Suprapubic skin (tissue), 4 donors: ENCODE measurements around the gene DNAJC7. TPM values are rescaled to one million over a fixed set of nuclear protein-coding genes. Genes with fewer than 3 reads are reported as not detected.

ENCODE experiments used
- DNase-seq, 2 donors: peaks; one replicate each; pipeline ENCODE4 v3.0.0-alpha.2; 2019; ENCODE audit warnings: low spot score in 2 of 2
- H3K27ac ChIP-seq: fragments of 200-600 bp; sonication (generic); one replicate; pipeline ENCODE4 v1.5.1; 2019
- H3K27me3 ChIP-seq: fragments of 200-600 bp; sonication (generic); one replicate; pipeline ENCODE4 v1.5.1; 2019
- H3K36me3 ChIP-seq: fragments of 200-600 bp; sonication (generic); one replicate; pipeline ENCODE4 v1.5.1; 2019
- H3K4me1 ChIP-seq: fragments of 200-600 bp; sonication (generic); one replicate; pipeline ENCODE4 v1.5.1; 2019
- H3K4me3 ChIP-seq: fragments of 200-600 bp; sonication (generic); one replicate; pipeline ENCODE4 v1.5.1; 2019; ENCODE audit warnings: mild to moderate bottlenecking
- H3K9me3 ChIP-seq: fragments of 200-600 bp; sonication (generic); one replicate; pipeline ENCODE4 v1.5.1; 2019
- EP300 ChIP-seq: sonication (generic); formaldehyde crosslinking; IDR thresholded peaks from one replicate; pipeline ENCODE4 v1.6.1; 2017; ENCODE audit warnings: antibody characterized with exemption
- POLR2A ChIP-seq, 2 donors: fragments of 450-650 bp; IDR thresholded peaks; one replicate each; pipeline ENCODE4 v1.6.1; 2017; ENCODE audit warnings: antibody characterized with exemption in 2 of 2, mild to moderate bottlenecking in 2 of 2, moderate library complexity in 2 of 2
- POLR2AphosphoS5 ChIP-seq, 3 donors: sonication (generic); formaldehyde crosslinking; IDR thresholded peaks; one replicate each; pipeline ENCODE4 v1.6.1; 2017; ENCODE audit warnings: antibody characterized with exemption in 3 of 3
- WGBS: methylation state at CpG from one replicate; pipeline ENCODE4 v1.1.5; 2018; 5-methylcytosine and 5-hydroxymethylcytosine counted together
- total RNA-seq, 4 donors: library from RNA; depleted of rRNA; stranded (reverse); fragments of >200 nt; gene quantifications; one replicate each; pipeline ENCODE4 v1.1.0, GENCODE V29; 2016
- TF ChIP-seq, protein P1 (sequence below), 2 donors: fragments of 200-600 bp in 1 of 2; fragments of 450-650 bp in 1 of 2; sonication (generic) in 1 of 2; IDR thresholded peaks; one replicate each; pipeline ENCODE4 v1.5.1; 2016 to 2019; ENCODE audit warnings: antibody characterized with exemption in 2 of 2, mild to moderate bottlenecking in 1 of 2, moderate library complexity in 1 of 2

Gene DNAJC7
- total RNA-seq, 4 donors from 2014 or later: 57.5 to 82.6 (median 60.2) TPM

- Histone ChIP-seq H3K4me1 (no peaks in the 10 kb centered on the region), H3K27ac (no peak overlapping the region), H3K9me3 (no peaks in the 10 kb centered on the region), H3K36me3 (no peaks in the 10 kb centered on the region), H3K27me3 (no peaks in the 10 kb centered on the region), H3K4me3 (no peak overlapping the region)
- DNase-seq: no peak
- TF ChIP-seq, protein P1, sequence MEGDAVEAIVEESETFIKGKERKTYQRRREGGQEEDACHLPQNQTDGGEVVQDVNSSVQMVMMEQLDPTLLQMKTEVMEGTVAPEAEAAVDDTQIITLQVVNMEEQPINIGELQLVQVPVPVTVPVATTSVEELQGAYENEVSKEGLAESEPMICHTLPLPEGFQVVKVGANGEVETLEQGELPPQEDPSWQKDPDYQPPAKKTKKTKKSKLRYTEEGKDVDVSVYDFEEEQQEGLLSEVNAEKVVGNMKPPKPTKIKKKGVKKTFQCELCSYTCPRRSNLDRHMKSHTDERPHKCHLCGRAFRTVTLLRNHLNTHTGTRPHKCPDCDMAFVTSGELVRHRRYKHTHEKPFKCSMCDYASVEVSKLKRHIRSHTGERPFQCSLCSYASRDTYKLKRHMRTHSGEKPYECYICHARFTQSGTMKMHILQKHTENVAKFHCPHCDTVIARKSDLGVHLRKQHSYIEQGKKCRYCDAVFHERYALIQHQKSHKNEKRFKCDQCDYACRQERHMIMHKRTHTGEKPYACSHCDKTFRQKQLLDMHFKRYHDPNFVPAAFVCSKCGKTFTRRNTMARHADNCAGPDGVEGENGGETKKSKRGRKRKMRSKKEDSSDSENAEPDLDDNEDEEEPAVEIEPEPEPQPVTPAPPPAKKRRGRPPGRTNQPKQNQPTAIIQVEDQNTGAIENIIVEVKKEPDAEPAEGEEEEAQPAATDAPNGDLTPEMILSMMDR (IDR thresholded peaks at IDR 0.05): no peak
- TF ChIP-seq EP300 (no peak), POLR2A (IDR thresholded peaks at IDR 0.05) (no peak), POLR2AphosphoS5 (IDR thresholded peaks at IDR 0.05) (no peak)
- WGBS: 88% methylated on average over 4 of the region's 4 CpGs
Observed at GRCh38 chr17:42060231-42060630, 43.0 kb upstream of the DNAJC7 start.

DNA sequence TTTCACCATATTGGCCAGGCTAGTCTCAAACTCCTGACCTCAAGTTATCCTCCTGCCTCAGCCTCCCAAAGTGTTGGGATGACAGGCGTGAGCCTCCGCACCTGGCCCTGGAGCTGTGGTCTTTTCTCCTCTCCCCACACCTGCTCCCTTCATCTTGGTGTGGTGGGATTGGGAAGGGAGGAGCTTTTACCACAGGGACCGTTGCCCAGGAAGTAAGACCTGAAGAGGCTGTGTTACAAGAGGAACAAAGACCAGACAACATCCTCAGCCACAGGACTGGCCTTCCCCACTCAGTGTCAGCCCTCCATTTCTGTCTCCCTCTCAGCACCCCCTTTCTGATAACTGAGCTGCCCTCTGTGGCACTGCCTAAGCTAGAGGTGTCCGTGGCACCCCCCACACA is 42.6 kb upstream of the DNAJC7 start:
- Histone ChIP-seq H3K4me3 (no peak overlapping the region), H3K4me1 (no peaks in the 10 kb centered on the region), H3K36me3 (no peaks in the 10 kb centered on the region), H3K9me3 (no peaks in the 10 kb centered on the region), H3K27ac (no peak overlapping the region), H3K27me3 (peaks cover 3% of the 10 kb centered on the region)
- WGBS: 67% methylated on average over 4 of the region's 4 CpGs
- TF ChIP-seq POLR2A (IDR thresholded peaks at IDR 0.05) (no peak), EP300 (no peak), POLR2AphosphoS5 (IDR thresholded peaks at IDR 0.05) (no peak)
- TF ChIP-seq, protein P1 (IDR thresholded peaks at IDR 0.05): no peak
- DNase-seq: no peak

DNA sequence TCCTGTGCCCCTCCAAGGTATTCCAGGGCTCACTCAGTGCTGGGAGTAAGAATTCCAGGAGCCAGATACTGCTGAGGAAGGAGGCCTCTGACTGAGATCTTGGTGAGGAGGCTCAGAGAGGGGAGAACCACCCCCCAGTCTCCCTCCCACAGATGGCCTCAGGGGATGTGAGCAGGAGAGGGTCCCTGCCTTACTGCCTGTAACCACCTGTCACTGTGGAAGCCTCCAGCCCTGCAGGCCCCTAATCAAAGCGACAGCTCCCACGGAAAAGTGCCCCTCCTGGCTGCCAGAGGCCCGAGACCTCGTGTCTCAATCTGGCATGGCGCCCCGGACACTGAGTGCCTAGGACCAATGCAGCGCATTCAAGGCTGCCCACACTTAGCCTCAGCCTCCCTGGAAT is 40.8 kb upstream of the DNAJC7 start:
- Histone ChIP-seq H3K9me3 (no peaks in the 10 kb centered on the region), H3K36me3 (no peaks in the 10 kb centered on the region), H3K27ac (no peak overlapping the region), H3K4me3 (no peak overlapping the region), H3K27me3 (peaks cover 19% of the 10 kb centered on the region), H3K4me1 (no peaks in the 10 kb centered on the region)
- WGBS: no CpG with 5 or more reads among the region's 7 CpGs
- DNase-seq: no peak
- no peak for TF ChIP-seq POLR2AphosphoS5 (IDR thresholded peaks at IDR 0.05)
- TF ChIP-seq, protein P1 (IDR thresholded peaks at IDR 0.05): no peak
- no peak for TF ChIP-seq POLR2A (IDR thresholded peaks at IDR 0.05)
- TF ChIP-seq EP300: no peak

GRCh38 chr17:42056635-42057034 is 39.4 kb upstream of the DNAJC7 start:
- WGBS: 79% methylated on average over 3 of the region's 3 CpGs
- Histone ChIP-seq H3K9me3 (no peaks in the 10 kb centered on the region), H3K36me3 (no peaks in the 10 kb centered on the region), H3K4me1 (no peaks in the 10 kb centered on the region), H3K27me3 (peaks cover 23% of the 10 kb centered on the region), H3K27ac (no peak overlapping the region), H3K4me3 (no peak overlapping the region)
- DNase-seq: no peak
- TF ChIP-seq EP300 (no peak), POLR2AphosphoS5 (IDR thresholded peaks at IDR 0.05) (no peak), POLR2A (IDR thresholded peaks at IDR 0.05) (no peak)
- TF ChIP-seq, protein P1 (IDR thresholded peaks at IDR 0.05): no peak

- Histone ChIP-seq H3K4me3 (no peak overlapping the region), H3K4me1 (peaks cover 4% of the 10 kb centered on the region), H3K27ac (no peak overlapping the region), H3K27me3 (peaks cover 23% of the 10 kb centered on the region), H3K36me3 (no peaks in the 10 kb centered on the region), H3K9me3 (no peaks in the 10 kb centered on the region)
- TF ChIP-seq, protein P1 (IDR thresholded peaks at IDR 0.05): no peak
- no peak for TF ChIP-seq EP300
- TF ChIP-seq POLR2AphosphoS5 (IDR thresholded peaks at IDR 0.05): no peak
- TF ChIP-seq POLR2A (IDR thresholded peaks at IDR 0.05): no peak
- 46% methylated on average over 6 of the region's 6 CpGs for WGBS
- DNase-seq: no peak
Observed at GRCh38 chr17:42055496-42055895, 38.3 kb upstream of the DNAJC7 start.
